H1 (cell line): ENCODE results near the gene PLA2G4F. TPM values are rescaled to one million over a fixed set of nuclear protein-coding genes. Genes with fewer than 3 reads are reported as not detected.

Experiments used
- CTCF ChIA-PET: fragments of 300-600 bp; sonication (Branson Sonifier 250); formaldehyde crosslinking; loops from one replicate; lab custom pipeline; 2021; ENCODE audit not compliant: partially characterized antibody; lab: Charles Lee
- POLR2A ChIA-PET: fragments of 300-600 bp; sonication (Branson Sonifier 250); formaldehyde crosslinking; loops from one replicate; lab custom pipeline; 2021; ENCODE audit warnings: inconsistent platforms; ENCODE audit not compliant: partially characterized antibody; lab: Charles Lee
- DNase-seq, 2 experiments: peaks; one replicate each; pipeline versions ENCODE4 v3.0.0 to v3.0.0-alpha.2; 2010 to 2022; ENCODE audit warnings: low spot score in 2 of 2, low read depth in 1 of 2, mixed read lengths in 1 of 2
- FAIRE-seq: peaks from 2 replicates; lab custom pipeline; 2011; peaks lifted over from hg19 to GRCh38; lab: Jason Lieb, UNC
- H2AFZ ChIP-seq: 2 replicates; pipeline ENCODE4 v1.8.1; 2012; ENCODE audit warnings: low read length, inconsistent platforms
- H2AK5ac ChIP-seq: 2 replicates; pipeline ENCODE4 v1.6.1; 2013; ENCODE audit warnings: low read depth, low read length
- H2BK120ac ChIP-seq: replicated peaks from 2 replicates; pipeline ENCODE3; 2013; ENCODE audit warnings: low read depth, low read length, inconsistent platforms
- H2BK12ac ChIP-seq: 2 replicates; pipeline ENCODE4 v1.6.1; 2013; ENCODE audit warnings: low read depth, low read length
- H2BK15ac ChIP-seq: 2 replicates; pipeline ENCODE4 v1.6.1; 2013; ENCODE audit warnings: low read length
- H2BK20ac ChIP-seq: 2 replicates; pipeline ENCODE4 v1.6.1; 2013; ENCODE audit warnings: low read length
- H2BK5ac ChIP-seq: 2 replicates; pipeline ENCODE4 v1.6.1; 2013; ENCODE audit warnings: low read depth, low read length
- H3K14ac ChIP-seq: 2 replicates; pipeline ENCODE4 v1.6.1; 2013; ENCODE audit warnings: inconsistent platforms; ENCODE audit not compliant: insufficient read length
- H3K18ac ChIP-seq: 2 replicates; pipeline ENCODE4 v1.6.1; 2013; ENCODE audit warnings: low read length; ENCODE audit errors: extremely low read depth
- H3K23ac ChIP-seq: 2 replicates; pipeline ENCODE4 v1.6.1; 2013; ENCODE audit warnings: inconsistent platforms; ENCODE audit not compliant: insufficient read length
- H3K23me2 ChIP-seq: 2 replicates; pipeline ENCODE4 v1.6.1; 2013; ENCODE audit warnings: low read depth, low read length
- H3K27ac ChIP-seq: 2 replicates; pipeline ENCODE4 v1.6.1; 2011; ENCODE audit warnings: low read depth, low read length, inconsistent platforms
- H3K27me3 ChIP-seq, 4 experiments: replicated peaks in 1 of 4; 1 replicate in 1 of 4; 2 replicates in 3 of 4; pipeline versions ENCODE4 v1.6.1 to v1.8.1; 2011 to 2013; ENCODE audit warnings: low read length in 3 of 4, mild to moderate bottlenecking in 3 of 4, inconsistent platforms in 2 of 4, mixed read lengths in 2 of 4, moderate library complexity in 1 of 4; ENCODE audit not compliant: control insufficient read depth in 3 of 4, insufficient read depth in 3 of 4; ENCODE audit errors: extremely low read depth in 1 of 4
- H3K36me3 ChIP-seq, 4 experiments: 2 replicates each; pipeline versions ENCODE4 v1.6.1 to v1.8.1; 2011 to 2013; ENCODE audit warnings: mild to moderate bottlenecking in 4 of 4, low read length in 3 of 4, moderate library complexity in 2 of 4, control low read depth in 1 of 4, inconsistent platforms in 1 of 4; ENCODE audit not compliant: insufficient read depth in 4 of 4, control insufficient read depth in 2 of 4
- H3K4ac ChIP-seq: replicated peaks from 2 replicates; pipeline ENCODE3; 2013; ENCODE audit warnings: low read length, low read depth, mixed read lengths, inconsistent platforms; ENCODE audit not compliant: insufficient read length
- H3K4me1 ChIP-seq, 4 experiments: replicated peaks in 1 of 4; 1 replicate in 1 of 4; 2 replicates in 3 of 4; pipeline versions ENCODE4 v1.6.1 to v1.8.1; 2011 to 2013; ENCODE audit warnings: low read length in 3 of 4, inconsistent platforms in 2 of 4, mixed read lengths in 1 of 4; ENCODE audit not compliant: insufficient read depth in 4 of 4, control insufficient read depth in 3 of 4
- H3K4me2 ChIP-seq, 2 experiments: 2 replicates each; pipeline versions ENCODE4 v1.6.1 to v1.8.1; 2011 to 2013; ENCODE audit warnings: low read depth in 2 of 2, low read length in 2 of 2, control low read depth in 1 of 2, inconsistent platforms in 1 of 2, mild to moderate bottlenecking in 1 of 2; ENCODE audit not compliant: insufficient read depth in 1 of 2
- H3K4me3 ChIP-seq, 4 experiments: fragments of 200-600, 300-600 bp in 1 of 4; sonication (generic), shearing (Covaris generic), sonication (Bioruptor Twin) in 1 of 4; 2 replicates each; pipeline versions ENCODE4 v1.5.1 to v1.8.1; 2011 to 2016; ENCODE audit warnings: low read length in 4 of 4, low read depth in 3 of 4, control low read depth in 2 of 4, inconsistent platforms in 2 of 4, mild to moderate bottlenecking in 2 of 4, mixed read lengths in 1 of 4, moderate library complexity in 1 of 4; ENCODE audit not compliant: insufficient read depth in 2 of 4; ENCODE audit errors: extremely low read depth in 1 of 4
- H3K56ac ChIP-seq: replicated peaks from 2 replicates; pipeline ENCODE3; 2013; ENCODE audit warnings: low read depth, mild to moderate bottlenecking, mixed read lengths, low read length, inconsistent platforms; ENCODE audit not compliant: insufficient read length
- H3K79me1 ChIP-seq: 2 replicates; pipeline ENCODE4 v1.6.1; 2013; ENCODE audit warnings: low read depth, low read length, control low read depth
- H3K79me2 ChIP-seq, 2 experiments: 2 replicates each; pipeline versions ENCODE4 v1.6.1 to v1.8.1; 2012 to 2013; ENCODE audit warnings: low read length in 2 of 2, mild to moderate bottlenecking in 2 of 2, inconsistent platforms in 1 of 2; ENCODE audit not compliant: insufficient read depth in 2 of 2, control insufficient read depth in 1 of 2
- H3K9ac ChIP-seq, 4 experiments: replicated peaks in 1 of 4; 1 replicate in 1 of 4; 2 replicates in 3 of 4; pipeline versions ENCODE4 v1.6.1 to v1.8.1; 2011 to 2013; ENCODE audit warnings: low read depth in 3 of 4, low read length in 3 of 4, control low read depth in 2 of 4, mild to moderate bottlenecking in 2 of 4, moderate library complexity in 2 of 4, inconsistent platforms in 1 of 4; ENCODE audit errors: extremely low read depth in 1 of 4
- H3K9me3 ChIP-seq, 2 experiments: 2 replicates each; pipeline versions ENCODE4 v1.6.1 to v1.8.1; 2012 to 2013; ENCODE audit warnings: mild to moderate bottlenecking in 2 of 2, moderate library complexity in 2 of 2, control low read depth in 1 of 2, inconsistent platforms in 1 of 2, low read depth in 1 of 2, low read length in 1 of 2, mixed read lengths in 1 of 2; ENCODE audit not compliant: insufficient read depth in 2 of 2
- H4K20me1 ChIP-seq, 2 experiments: replicated peaks in 1 of 2; 2 replicates each; pipeline versions ENCODE3 to v1.8.1; 2011 to 2013; ENCODE audit warnings: inconsistent platforms in 2 of 2, low read length in 2 of 2, mild to moderate bottlenecking in 1 of 2; ENCODE audit not compliant: insufficient read depth in 2 of 2, control insufficient read depth in 1 of 2
- H4K5ac ChIP-seq: 2 replicates; pipeline ENCODE4 v1.6.1; 2013; ENCODE audit warnings: low read length, low read depth, mixed read lengths, inconsistent platforms; ENCODE audit not compliant: insufficient read length
- H4K8ac ChIP-seq: 2 replicates; pipeline ENCODE4 v1.8.0; 2013; ENCODE audit warnings: mild to moderate bottlenecking, moderate library complexity, low read length, inconsistent platforms; ENCODE audit not compliant: insufficient read depth; ENCODE audit errors: extremely low read depth
- H4K91ac ChIP-seq: replicated peaks from 2 replicates; pipeline ENCODE3; 2013; ENCODE audit warnings: low read length, mixed read lengths, inconsistent platforms; ENCODE audit not compliant: insufficient read length
- SP4 ChIP-seq: IDR thresholded peaks from 2 replicates; pipeline ENCODE4 v1.6.1; 2012; ENCODE audit warnings: low read length, inconsistent platforms
- WGBS, 2 experiments: shearing (Covaris generic) in 1 of 2; methylation state at CpG; one replicate each; pipeline versions ENCODE4 v1.1.6 to v1.1.7; 2013 to 2015; ENCODE audit warnings: low lambda C conversion rate in 2 of 2, mixed read lengths in 2 of 2, inconsistent platforms in 1 of 2, low coverage in 1 of 2, missing lambda C conversion rate in 1 of 2; ENCODE audit not compliant: insufficient replicate concordance in 2 of 2, insufficient coverage in 1 of 2, insufficient read length in 1 of 2; ENCODE audit errors: extremely low coverage in 1 of 2, missing lambda C conversion rate in 1 of 2; 5-methylcytosine and 5-hydroxymethylcytosine counted together
- polyA plus RNA-seq, 7 experiments: library from polyadenylated mRNA; depleted of rRNA in 3 of 7; stranded (reverse) in 5 of 7; unstranded in 2 of 7; fragments of >200 nt in 5 of 7; fragments of 200-250 nt in 2 of 7; gene quantifications; 1 replicate in 5 of 7; 2 replicates in 1 of 7; 4 replicates in 1 of 7; pipeline versions ENCODE4 v1.2.1 to v1.2.3, GENCODE V29; 2011 to 2013; ENCODE audit warnings: missing spikeins in 2 of 7, mixed read lengths in 2 of 7
- total RNA-seq: library from RNA; stranded (reverse); fragmentation: NEBNext Ultra II Directional; extraction: Animal tissue kit (Norgen Biotek cat#: 25700); gene quantifications from 2 replicates; pipeline ENCODE4 v1.2.1, GENCODE V29; 2021

Gene PLA2G4F
- total and polyA plus RNA-seq, 2 of the 8 experiments (the other 6 are each of a cell fraction or from before 2014, with no cell fraction given) = not detected

DNA sequence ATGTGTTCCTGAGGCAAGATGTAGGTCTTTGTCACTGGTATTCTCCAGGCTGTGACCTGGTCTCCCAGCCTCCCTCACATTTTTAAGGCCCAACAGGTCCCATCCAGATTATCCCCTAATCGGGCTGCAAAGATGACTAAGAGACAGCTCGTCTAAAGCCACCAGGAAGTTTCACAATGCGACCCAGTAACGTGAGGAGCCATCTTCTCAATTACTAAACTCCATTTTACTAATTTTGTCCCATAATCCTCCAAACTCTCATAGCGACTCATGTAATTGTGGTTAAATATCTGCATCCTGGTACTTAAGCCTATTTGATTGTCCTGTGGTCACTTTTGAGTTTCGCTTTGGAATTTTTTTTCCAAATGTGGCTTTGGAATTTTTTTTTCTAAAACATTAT, 8.7 kb upstream of the PLA2G4F start:
- peaks cover 22 to 90% (median 50%) of the 10 kb centered on the region in 4 experiments for H3K36me3 ChIP-seq
- H4K8ac ChIP-seq = no peak overlapping the region
- no peak for DNase-seq
- no peak overlapping the region for H2BK12ac ChIP-seq
- ChIA-PET POLR2A (no interaction called here), CTCF (interaction anchor here (1.2 to 1.8 kb wide), 3 partner anchors 10 to 30 kb away, joined by 3 to 5 read pairs (median 4); no protein-coding TSS in a partner anchor)
- WGBS, 2 experiments = 90% methylated on average over 6 of the region's 6 CpGs; no CpG with 5 or more reads in 1 of the 2 experiments
- no peak overlapping the region for H3K4me3 ChIP-seq
- no peak overlapping the region for H2AK5ac ChIP-seq
- no peak overlapping the region for H3K4ac ChIP-seq
- no peaks in the 10 kb centered on the region for H3K4me1 ChIP-seq
- H3K27ac ChIP-seq = no peak overlapping the region
- H2BK5ac ChIP-seq = no peak overlapping the region
- H2BK120ac ChIP-seq = no peak overlapping the region
- no peaks in the 10 kb centered on the region for H3K79me1 ChIP-seq
- H4K5ac ChIP-seq = no peak overlapping the region
- no peaks in the 10 kb centered on the region for H3K9me3 ChIP-seq
- H2BK15ac ChIP-seq = no peak overlapping the region
- peaks cover 0 to 3% of the 10 kb centered on the region in 2 experiments for H4K20me1 ChIP-seq
- H3K14ac ChIP-seq = no peak overlapping the region
- no peaks in the 10 kb centered on the region for H3K79me2 ChIP-seq
- no peak overlapping the region for H3K18ac ChIP-seq
- no peak overlapping the region for H3K4me2 ChIP-seq
- H2BK20ac ChIP-seq = no peak overlapping the region
- H4K91ac ChIP-seq = no peak overlapping the region
- TF ChIP-seq SP4 = no peak
- FAIRE-seq = no peak
- H3K27me3 ChIP-seq = no peaks in the 10 kb centered on the region
- H3K23me2 ChIP-seq = no peaks in the 10 kb centered on the region
- no peak overlapping the region for H3K9ac ChIP-seq
- no peak overlapping the region for H2AFZ ChIP-seq
- H3K23ac ChIP-seq = no peak overlapping the region
- no peak overlapping the region for H3K56ac ChIP-seq
